GM12872 (cell line): ENCODE measurements around the gene ACSS2.

ENCODE experiments used
- TF ChIP-seq, protein P1 (sequence below): IDR thresholded peaks from 3 replicates; pipeline ENCODE4 v1.5.1; 2011; ENCODE audit warnings: low read depth, mild to moderate bottlenecking, low read length, moderate library complexity; ENCODE audit not compliant: insufficient read depth

The ACSS2 gene

DNA sequence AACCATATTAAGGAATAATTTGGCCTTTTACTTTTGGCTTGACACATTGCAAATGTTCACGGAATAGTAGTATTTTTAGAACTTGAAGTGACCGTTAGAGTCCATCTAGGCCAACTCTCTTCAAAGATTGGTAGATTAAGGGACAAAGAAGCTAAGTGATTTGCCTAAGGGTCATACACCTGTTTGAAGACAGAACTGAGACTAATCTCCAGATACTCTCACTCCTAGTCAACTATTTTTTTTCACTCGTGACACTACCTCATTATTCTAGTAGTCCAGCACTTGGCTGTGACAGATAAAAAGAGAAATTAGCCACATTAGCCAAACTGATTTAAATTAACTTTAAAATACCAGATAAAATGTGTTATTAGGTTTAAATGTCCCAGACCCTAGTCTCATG lies 10.6 kb downstream of the ACSS2 start:
- TF ChIP-seq, protein P1, sequence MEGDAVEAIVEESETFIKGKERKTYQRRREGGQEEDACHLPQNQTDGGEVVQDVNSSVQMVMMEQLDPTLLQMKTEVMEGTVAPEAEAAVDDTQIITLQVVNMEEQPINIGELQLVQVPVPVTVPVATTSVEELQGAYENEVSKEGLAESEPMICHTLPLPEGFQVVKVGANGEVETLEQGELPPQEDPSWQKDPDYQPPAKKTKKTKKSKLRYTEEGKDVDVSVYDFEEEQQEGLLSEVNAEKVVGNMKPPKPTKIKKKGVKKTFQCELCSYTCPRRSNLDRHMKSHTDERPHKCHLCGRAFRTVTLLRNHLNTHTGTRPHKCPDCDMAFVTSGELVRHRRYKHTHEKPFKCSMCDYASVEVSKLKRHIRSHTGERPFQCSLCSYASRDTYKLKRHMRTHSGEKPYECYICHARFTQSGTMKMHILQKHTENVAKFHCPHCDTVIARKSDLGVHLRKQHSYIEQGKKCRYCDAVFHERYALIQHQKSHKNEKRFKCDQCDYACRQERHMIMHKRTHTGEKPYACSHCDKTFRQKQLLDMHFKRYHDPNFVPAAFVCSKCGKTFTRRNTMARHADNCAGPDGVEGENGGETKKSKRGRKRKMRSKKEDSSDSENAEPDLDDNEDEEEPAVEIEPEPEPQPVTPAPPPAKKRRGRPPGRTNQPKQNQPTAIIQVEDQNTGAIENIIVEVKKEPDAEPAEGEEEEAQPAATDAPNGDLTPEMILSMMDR: no peak

DNA sequence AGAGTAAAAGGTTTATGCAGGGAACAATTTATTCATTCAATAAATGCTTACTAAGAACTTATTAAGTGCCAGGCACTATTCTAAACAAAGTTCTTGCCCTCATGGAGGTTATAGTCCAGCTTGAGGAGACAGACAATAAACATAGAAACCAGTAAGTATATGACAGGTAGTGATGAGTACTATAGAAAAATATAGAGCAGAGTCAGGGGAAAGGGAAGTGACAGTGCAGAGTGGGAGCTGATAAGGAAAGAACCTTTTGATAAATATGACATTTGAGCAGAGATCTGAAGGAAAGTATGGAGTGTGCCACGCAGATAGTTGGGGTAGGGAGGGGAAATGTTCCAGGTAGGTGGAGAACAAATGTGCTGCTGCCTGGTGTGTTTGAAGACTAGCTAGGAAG lies 12.1 kb downstream of the ACSS2 start:
- TF ChIP-seq, protein P1: no peak

DNA sequence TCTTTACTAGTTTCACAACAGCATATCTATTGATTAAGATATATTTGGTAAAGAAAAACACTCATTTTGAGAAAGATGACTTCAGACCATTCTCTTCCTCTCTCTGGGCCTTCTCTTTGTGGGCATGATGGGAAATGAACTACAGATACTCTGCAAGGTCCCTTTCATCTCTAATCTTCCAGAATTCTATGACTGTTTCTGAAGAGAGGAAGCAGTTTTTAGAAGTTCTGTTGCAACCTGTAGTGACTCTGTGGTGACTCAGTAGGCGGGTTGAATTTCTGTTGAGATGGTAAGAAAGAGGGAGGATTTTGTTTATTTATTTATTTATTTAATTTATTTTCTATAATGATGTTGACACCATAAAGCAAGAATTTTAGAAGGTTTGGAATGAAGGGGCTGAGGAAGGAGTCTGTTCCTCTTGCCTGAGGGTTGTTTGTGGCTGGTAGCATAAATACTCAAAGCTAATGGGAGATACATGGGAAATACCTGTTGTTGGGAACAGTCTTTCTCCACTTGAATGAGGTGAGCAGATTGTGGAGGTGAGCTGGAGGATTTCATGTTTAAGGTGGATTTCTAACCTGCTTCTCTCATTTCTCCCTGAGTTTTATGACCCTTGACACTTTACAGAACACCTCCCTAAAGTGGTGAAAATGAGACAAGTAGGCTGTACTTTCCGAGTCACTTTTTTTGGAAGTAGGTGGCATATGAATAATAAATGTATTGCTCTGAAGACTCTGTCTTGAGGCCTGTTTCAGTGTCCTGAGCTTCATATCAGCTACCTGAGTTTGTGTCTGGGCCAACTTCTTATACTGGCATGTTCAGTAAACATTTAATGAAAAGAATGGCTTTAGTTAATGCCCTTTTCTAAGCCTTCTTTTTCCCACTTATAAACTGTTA lies 15.0 kb downstream of the ACSS2 start:
- TF ChIP-seq, protein P1: no peak

DNA sequence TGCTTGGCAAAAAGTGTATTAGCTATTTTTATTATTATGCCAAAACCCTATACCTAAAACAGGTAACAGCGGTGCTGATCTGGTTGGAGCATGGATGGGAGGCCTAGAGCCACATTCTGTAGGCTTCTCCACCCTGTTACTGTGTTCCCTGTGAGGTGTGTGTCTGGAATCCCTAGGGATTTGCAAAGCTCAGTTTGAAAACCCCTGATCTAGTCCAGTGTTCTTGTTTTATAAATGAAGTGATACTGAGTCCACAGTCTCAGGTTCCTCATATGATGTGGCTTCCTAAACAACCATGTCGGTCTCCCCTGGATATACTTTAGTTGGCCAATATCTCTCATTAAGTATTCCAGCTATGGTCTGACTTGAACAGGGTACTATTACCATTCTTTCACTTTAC lies 16.3 kb downstream of the ACSS2 start:
- TF ChIP-seq, protein P1: no peak

DNA sequence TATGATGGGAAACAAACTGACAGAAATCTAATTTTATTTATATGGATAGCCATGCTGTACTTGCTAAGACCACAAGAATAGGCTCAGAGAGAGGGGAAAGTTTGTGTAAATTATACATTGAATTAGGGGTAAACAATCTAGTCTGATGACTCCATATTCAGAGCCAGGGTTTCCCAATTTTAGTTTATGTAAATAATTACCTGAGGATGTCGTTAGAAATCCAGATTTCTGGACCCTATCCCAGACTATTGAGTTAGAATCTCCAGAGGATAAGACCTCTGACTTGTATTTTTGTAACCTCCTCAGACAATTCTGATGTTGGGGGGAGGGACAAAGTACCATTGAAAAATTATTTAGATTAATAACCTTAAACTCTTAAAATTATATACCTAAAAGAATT lies 18.3 kb downstream of the ACSS2 start:
- TF ChIP-seq, protein P1: no peak

DNA sequence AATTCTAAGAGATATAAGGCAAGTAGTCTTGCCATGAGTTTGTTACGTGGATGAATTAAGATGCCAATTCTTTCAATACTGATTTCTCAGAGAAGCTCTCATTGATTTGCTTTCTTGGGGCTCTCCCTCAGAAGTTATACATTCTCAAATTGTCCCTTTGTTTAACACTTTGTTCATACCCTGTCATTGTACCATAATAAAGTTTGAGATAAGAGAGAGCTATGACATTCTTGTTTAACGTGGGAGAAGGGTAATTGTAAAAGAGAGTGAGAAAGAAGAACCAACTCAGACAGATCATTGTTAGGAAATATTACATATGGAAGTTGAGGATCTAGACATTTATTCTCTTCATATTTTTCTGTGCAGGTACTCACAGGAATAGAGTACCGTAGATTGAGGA lies 19.1 kb downstream of the ACSS2 start:
- TF ChIP-seq, protein P1: no peak

DNA sequence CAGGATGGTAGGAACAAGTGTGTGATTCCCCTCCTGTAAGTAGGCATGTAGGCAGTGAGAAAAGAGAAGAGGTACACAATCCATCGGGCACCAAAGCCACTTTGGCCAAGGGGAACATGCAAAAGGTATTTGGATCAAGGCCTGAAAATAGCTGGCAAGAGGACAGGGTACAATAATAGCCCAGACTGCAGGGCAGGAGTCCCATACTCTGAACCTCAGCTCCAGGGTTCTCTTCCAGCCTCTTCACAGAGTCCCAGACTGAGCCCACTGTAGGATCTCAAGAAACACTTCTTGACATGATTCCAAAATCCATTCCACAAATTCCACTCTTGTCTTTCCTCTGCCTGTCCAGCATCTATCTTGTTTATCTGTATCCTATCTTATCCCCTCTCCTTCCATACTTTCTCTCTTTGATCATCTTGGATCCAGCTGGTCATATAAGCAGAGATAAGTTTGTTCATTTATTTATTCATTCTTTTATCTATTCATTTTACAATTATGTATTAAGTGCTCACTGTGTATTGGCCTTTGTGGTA lies 19.7 kb downstream of the ACSS2 start:
- TF ChIP-seq, protein P1: no peak
